ENCODE results near the gene ARID5A. TPM values are rescaled to one million over a fixed set of nuclear protein-coding genes. Genes with fewer than 3 reads are reported as not detected.
"Not testable (repeated sequence)": the region's sequence is repeated elsewhere in the genome, so short reads cannot be mapped to it uniquely, and the experiment has no call there.

ARID5A gene
- total RNA-seq, 1 experiment from 2014 or later, result 7.3 TPM

GRCh38 chr2:96495982-96496629, 40.4 kb upstream of the ARID5A start:
- Histone ChIP-seq H3K36me3 (ENCODE audit: insufficient read depth, low read length, poor library complexity, severe bottlenecking) (no peaks in the 10 kb centered on the region), H3K4me3 (ENCODE audit: low read depth, low read length, poor library complexity, severe bottlenecking) (no peak overlapping the region), H3K27ac (ENCODE audit: low read depth, low read length, poor library complexity, severe bottlenecking) (no peak overlapping the region), H3K4me1 (ENCODE audit: insufficient read depth, low read length, poor library complexity, severe bottlenecking) (peaks cover 3% of the 10 kb centered on the region), H3K9me3 (ENCODE audit: low read depth, low read length, poor library complexity, severe bottlenecking) (peaks cover 6% of the 10 kb centered on the region), H3K27me3 (replicated peaks; ENCODE audit: insufficient read depth, low read depth, low read length, poor library complexity) (peaks cover 19% of the 10 kb centered on the region)
- ChIA-PET CTCF (no interaction called here), POLR2A (ENCODE audit: low non-redundant PET) (no interaction called here)
- intact Hi-C loops (cut with micrococcal nuclease; ENCODE audit: unreplicated experiment), result no loop called here
- TF ChIP-seq, protein P1, sequence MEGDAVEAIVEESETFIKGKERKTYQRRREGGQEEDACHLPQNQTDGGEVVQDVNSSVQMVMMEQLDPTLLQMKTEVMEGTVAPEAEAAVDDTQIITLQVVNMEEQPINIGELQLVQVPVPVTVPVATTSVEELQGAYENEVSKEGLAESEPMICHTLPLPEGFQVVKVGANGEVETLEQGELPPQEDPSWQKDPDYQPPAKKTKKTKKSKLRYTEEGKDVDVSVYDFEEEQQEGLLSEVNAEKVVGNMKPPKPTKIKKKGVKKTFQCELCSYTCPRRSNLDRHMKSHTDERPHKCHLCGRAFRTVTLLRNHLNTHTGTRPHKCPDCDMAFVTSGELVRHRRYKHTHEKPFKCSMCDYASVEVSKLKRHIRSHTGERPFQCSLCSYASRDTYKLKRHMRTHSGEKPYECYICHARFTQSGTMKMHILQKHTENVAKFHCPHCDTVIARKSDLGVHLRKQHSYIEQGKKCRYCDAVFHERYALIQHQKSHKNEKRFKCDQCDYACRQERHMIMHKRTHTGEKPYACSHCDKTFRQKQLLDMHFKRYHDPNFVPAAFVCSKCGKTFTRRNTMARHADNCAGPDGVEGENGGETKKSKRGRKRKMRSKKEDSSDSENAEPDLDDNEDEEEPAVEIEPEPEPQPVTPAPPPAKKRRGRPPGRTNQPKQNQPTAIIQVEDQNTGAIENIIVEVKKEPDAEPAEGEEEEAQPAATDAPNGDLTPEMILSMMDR (conservative IDR thresholded peaks at IDR 0.05; ENCODE audit: low read depth, low read length), result no peak
- no peak for TF ChIP-seq EZH2 (IDR thresholded peaks at IDR 0.05; ENCODE audit: borderline replicate concordance, low read depth, low read length, poor library complexity, severe bottlenecking)
- DNase-seq (ENCODE audit: low spot score), result peak; percentile 71
- BruUV-seq (replicated peaks), result no TSS peak

GRCh38 chr2:96498021-96498431, 38.5 kb upstream of the ARID5A start:
- TF ChIP-seq, protein P1 (conservative IDR thresholded peaks at IDR 0.05; ENCODE audit: low read depth, low read length), result no peak
- no peak for TF ChIP-seq EZH2 (IDR thresholded peaks at IDR 0.05; ENCODE audit: borderline replicate concordance, low read depth, low read length, poor library complexity, severe bottlenecking)
- DNase-seq (ENCODE audit: low spot score), result no peak
- ChIA-PET CTCF (no interaction called here), POLR2A (ENCODE audit: low non-redundant PET) (no interaction called here)
- intact Hi-C loops (cut with micrococcal nuclease; ENCODE audit: unreplicated experiment), result no loop called here
- Histone ChIP-seq H3K27ac (ENCODE audit: low read depth, low read length, poor library complexity, severe bottlenecking) (no peak overlapping the region), H3K4me3 (ENCODE audit: low read depth, low read length, poor library complexity, severe bottlenecking) (no peak overlapping the region), H3K36me3 (ENCODE audit: insufficient read depth, low read length, poor library complexity, severe bottlenecking) (no peaks in the 10 kb centered on the region), H3K4me1 (ENCODE audit: insufficient read depth, low read length, poor library complexity, severe bottlenecking) (peaks cover 3% of the 10 kb centered on the region), H3K9me3 (ENCODE audit: low read depth, low read length, poor library complexity, severe bottlenecking) (peaks cover 6% of the 10 kb centered on the region), H3K27me3 (replicated peaks; ENCODE audit: insufficient read depth, low read depth, low read length, poor library complexity) (peaks cover 23% of the 10 kb centered on the region)
- no TSS peak for BruUV-seq (replicated peaks)

DNA sequence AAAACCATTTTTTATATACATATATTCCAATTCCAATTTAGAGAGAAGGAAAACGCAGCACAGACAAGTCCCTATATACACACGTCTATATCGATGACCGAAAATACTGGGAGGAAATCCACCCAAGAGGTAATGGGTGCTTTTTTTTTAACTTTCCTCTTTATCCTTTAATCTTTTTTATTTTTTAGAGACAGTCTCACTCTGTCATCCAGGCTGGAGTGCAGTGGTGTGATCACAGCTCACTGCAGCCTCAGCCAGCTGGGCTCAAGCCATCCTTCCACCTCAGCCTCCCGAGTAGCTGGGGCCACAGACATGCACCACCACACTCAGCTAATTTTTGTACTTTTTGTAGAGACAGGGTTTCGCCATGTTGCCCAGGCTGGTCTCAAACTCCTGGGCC, 37.9 kb upstream of the ARID5A start:
- H3K4me1 ChIP-seq (ENCODE audit: insufficient read depth, low read length, poor library complexity, severe bottlenecking); H3K36me3 ChIP-seq (ENCODE audit: insufficient read depth, low read length, poor library complexity, severe bottlenecking); DNase-seq (ENCODE audit: low spot score); intact Hi-C loops (cut with micrococcal nuclease; ENCODE audit: unreplicated experiment); BruUV-seq (replicated peaks); H3K4me3 ChIP-seq (ENCODE audit: low read depth, low read length, poor library complexity, severe bottlenecking); H3K9me3 ChIP-seq (ENCODE audit: low read depth, low read length, poor library complexity, severe bottlenecking); H3K27ac ChIP-seq (ENCODE audit: low read depth, low read length, poor library complexity, severe bottlenecking); CTCF ChIA-PET; POLR2A ChIA-PET (ENCODE audit: low non-redundant PET): not testable (repeated sequence)
- H3K27me3 ChIP-seq (replicated peaks; ENCODE audit: insufficient read depth, low read depth, low read length, poor library complexity), result peaks cover 23% of the 10 kb centered on the region
